Measurements from ENCODE around the gene ANO9. TPM values are rescaled to one million over a fixed set of nuclear protein-coding genes. Genes with fewer than 3 reads are reported as not detected.
"Not testable (repeated sequence)": the region's sequence is repeated elsewhere in the genome, so short reads cannot be mapped to it uniquely, and the experiment has no call there.

The ANO9 gene
- total and polyA plus RNA-seq, 9 donors: 0.09 to 5.6 (median 0.37) TPM

- H3K4me3 ChIP-seq (ENCODE audit: low read length); H3K36me3 ChIP-seq (ENCODE audit: control insufficient read depth, insufficient read depth, low read length); H3K27ac ChIP-seq (ENCODE audit: low read length); H3K9me3 ChIP-seq (replicated peaks; ENCODE audit: control insufficient read depth, low read depth, low read length); DNase-seq; H3K27me3 ChIP-seq (ENCODE audit: control insufficient read depth, insufficient read depth, low read length); H3K4me1 ChIP-seq (ENCODE audit: control insufficient read depth, insufficient read depth, low read length): not testable (repeated sequence)
- WGBS (ENCODE audit: insufficient coverage): no CpG with 5 or more reads among the region's 1 CpG
These were observed 6.6 kb downstream of the ANO9 start for GRCh38 chr11:434999-435740.

GRCh38 chr11:434496-434895 is 7.3 kb downstream of the ANO9 start:
- no peak for DNase-seq
- 84% methylated on average over 12 of the region's 16 CpGs for WGBS (ENCODE audit: insufficient coverage)
- Histone ChIP-seq H3K36me3 (ENCODE audit: control insufficient read depth, insufficient read depth, low read length) (no peaks in the 10 kb centered on the region), H3K9me3 (replicated peaks; ENCODE audit: control insufficient read depth, low read depth, low read length) (no peaks in the 10 kb centered on the region), H3K4me3 (ENCODE audit: low read length) (no peak overlapping the region), H3K27ac (ENCODE audit: low read length) (no peak overlapping the region), H3K27me3 (ENCODE audit: control insufficient read depth, insufficient read depth, low read length) (peaks cover 3% of the 10 kb centered on the region), H3K4me1 (ENCODE audit: control insufficient read depth, insufficient read depth, low read length) (peaks cover 4% of the 10 kb centered on the region)

GRCh38 chr11:433641-434040 is 8.2 kb downstream of the ANO9 start:
- WGBS (ENCODE audit: insufficient coverage): 72% methylated on average over 20 of the region's 20 CpGs

DNA sequence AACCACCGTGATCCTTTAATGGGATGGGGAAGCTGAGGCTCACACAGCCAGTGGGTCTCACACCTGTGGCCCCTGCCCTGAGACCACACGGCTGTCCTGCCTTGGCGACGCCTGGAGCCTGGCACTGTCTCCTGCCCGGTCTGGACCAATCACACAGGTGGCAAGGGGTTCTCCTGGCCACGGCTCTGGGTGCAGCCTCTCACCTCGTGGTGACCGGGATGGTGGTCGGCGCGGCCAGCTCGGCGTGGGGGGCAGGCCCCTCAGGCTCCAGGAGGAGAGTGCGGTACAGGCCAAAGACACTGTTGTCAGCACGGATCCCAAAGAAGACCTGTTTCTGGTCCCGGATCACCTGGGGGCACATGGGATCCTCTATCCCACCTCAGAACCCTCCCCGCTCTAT is 8.7 kb downstream of the ANO9 start:
- no peak for DNase-seq
- H3K36me3 ChIP-seq (ENCODE audit: control insufficient read depth, insufficient read depth, low read length): no peaks in the 10 kb centered on the region
- H3K4me1 ChIP-seq (ENCODE audit: control insufficient read depth, insufficient read depth, low read length): no peaks in the 10 kb centered on the region
- WGBS (ENCODE audit: insufficient coverage): 87% methylated on average over 17 of the region's 17 CpGs
- peaks cover 3% of the 10 kb centered on the region for H3K27me3 ChIP-seq (ENCODE audit: control insufficient read depth, insufficient read depth, low read length)
- H3K27ac ChIP-seq (ENCODE audit: low read length): no peak overlapping the region
- H3K9me3 ChIP-seq (replicated peaks; ENCODE audit: control insufficient read depth, low read depth, low read length): no peaks in the 10 kb centered on the region
- no peak overlapping the region for H3K4me3 ChIP-seq (ENCODE audit: low read length)

More at GRCh38 chr11:433641-434040, 8.2 kb downstream of the ANO9 start:
- Histone ChIP-seq H3K27ac (ENCODE audit: low read length) (no peak overlapping the region), H3K4me3 (ENCODE audit: low read length) (no peak overlapping the region), H3K9me3 (replicated peaks; ENCODE audit: control insufficient read depth, low read depth, low read length) (no peaks in the 10 kb centered on the region), H3K36me3 (ENCODE audit: control insufficient read depth, insufficient read depth, low read length) (no peaks in the 10 kb centered on the region), H3K27me3 (ENCODE audit: control insufficient read depth, insufficient read depth, low read length) (peaks cover 3% of the 10 kb centered on the region), H3K4me1 (ENCODE audit: control insufficient read depth, insufficient read depth, low read length) (no peaks in the 10 kb centered on the region)
- no peak for DNase-seq

GRCh38 chr11:432501-433100 is 9.2 kb downstream of the ANO9 start:
- H3K4me3 ChIP-seq (ENCODE audit: low read length): no peak overlapping the region
- no peaks in the 10 kb centered on the region for H3K36me3 ChIP-seq (ENCODE audit: control insufficient read depth, insufficient read depth, low read length)
- 90% methylated on average over 16 of the region's 20 CpGs for WGBS (ENCODE audit: insufficient coverage)
- H3K27me3 ChIP-seq (ENCODE audit: control insufficient read depth, insufficient read depth, low read length): peaks cover 3% of the 10 kb centered on the region
- no peak overlapping the region for H3K27ac ChIP-seq (ENCODE audit: low read length)
- no peak for DNase-seq
- H3K9me3 ChIP-seq (replicated peaks; ENCODE audit: control insufficient read depth, low read depth, low read length): no peaks in the 10 kb centered on the region
- no peaks in the 10 kb centered on the region for H3K4me1 ChIP-seq (ENCODE audit: control insufficient read depth, insufficient read depth, low read length)

- Histone ChIP-seq H3K27me3 (ENCODE audit: control insufficient read depth, insufficient read depth, low read length) (no peaks in the 10 kb centered on the region), H3K4me3 (ENCODE audit: low read length) (no peak overlapping the region), H3K4me1 (ENCODE audit: control insufficient read depth, insufficient read depth, low read length) (no peaks in the 10 kb centered on the region), H3K9me3 (replicated peaks; ENCODE audit: control insufficient read depth, low read depth, low read length) (no peaks in the 10 kb centered on the region), H3K36me3 (ENCODE audit: control insufficient read depth, insufficient read depth, low read length) (no peaks in the 10 kb centered on the region), H3K27ac (ENCODE audit: low read length) (no peak overlapping the region)
- WGBS (ENCODE audit: insufficient coverage): 79% methylated on average over 7 of the region's 13 CpGs
- no peak for DNase-seq
These were observed 9.9 kb downstream of the ANO9 start for GRCh38 chr11:431921-432320.

- Histone ChIP-seq H3K27me3 (ENCODE audit: control insufficient read depth, insufficient read depth, low read length) (peaks cover 12% of the 10 kb centered on the region), H3K27ac (ENCODE audit: low read length) (no peak overlapping the region), H3K4me1 (ENCODE audit: control insufficient read depth, insufficient read depth, low read length) (no peaks in the 10 kb centered on the region), H3K36me3 (ENCODE audit: control insufficient read depth, insufficient read depth, low read length) (no peaks in the 10 kb centered on the region), H3K9me3 (replicated peaks; ENCODE audit: control insufficient read depth, low read depth, low read length) (no peaks in the 10 kb centered on the region), H3K4me3 (ENCODE audit: low read length) (no peak overlapping the region)
- DNase-seq: no peak
- 44% methylated on average over 20 of the region's 25 CpGs for WGBS (ENCODE audit: insufficient coverage)
These were observed 11.8 kb downstream of the ANO9 start for GRCh38 chr11:429931-430456.

DNA sequence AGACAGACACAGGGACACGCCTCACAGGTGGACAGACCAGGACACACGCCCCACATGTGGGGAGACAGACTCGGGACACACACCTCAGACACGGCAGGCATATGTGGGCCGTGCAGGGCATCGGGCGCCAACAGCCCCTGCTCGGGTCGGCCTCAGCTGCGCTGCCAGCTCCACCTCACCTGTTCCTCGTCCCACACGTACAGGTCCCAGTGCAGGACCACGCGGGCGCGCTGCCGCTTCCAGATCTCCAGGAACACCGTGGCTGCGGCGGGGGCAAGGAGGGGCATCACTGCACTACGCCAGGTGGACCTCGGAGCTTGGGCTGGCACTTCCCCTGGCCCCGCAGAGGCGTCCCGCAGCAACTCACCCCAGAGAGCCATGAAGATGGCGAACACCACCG is 12.4 kb downstream of the ANO9 start:
- H3K27me3 ChIP-seq (ENCODE audit: control insufficient read depth, insufficient read depth, low read length): peaks cover 14% of the 10 kb centered on the region
- H3K9me3 ChIP-seq (replicated peaks; ENCODE audit: control insufficient read depth, low read depth, low read length): no peaks in the 10 kb centered on the region
- WGBS (ENCODE audit: insufficient coverage): 86% methylated on average over 27 of the region's 27 CpGs
- no peak overlapping the region for H3K4me3 ChIP-seq (ENCODE audit: low read length)
- H3K27ac ChIP-seq (ENCODE audit: low read length): no peak overlapping the region
- DNase-seq: no peak
- no peaks in the 10 kb centered on the region for H3K4me1 ChIP-seq (ENCODE audit: control insufficient read depth, insufficient read depth, low read length)
- H3K36me3 ChIP-seq (ENCODE audit: control insufficient read depth, insufficient read depth, low read length): no peaks in the 10 kb centered on the region

DNA sequence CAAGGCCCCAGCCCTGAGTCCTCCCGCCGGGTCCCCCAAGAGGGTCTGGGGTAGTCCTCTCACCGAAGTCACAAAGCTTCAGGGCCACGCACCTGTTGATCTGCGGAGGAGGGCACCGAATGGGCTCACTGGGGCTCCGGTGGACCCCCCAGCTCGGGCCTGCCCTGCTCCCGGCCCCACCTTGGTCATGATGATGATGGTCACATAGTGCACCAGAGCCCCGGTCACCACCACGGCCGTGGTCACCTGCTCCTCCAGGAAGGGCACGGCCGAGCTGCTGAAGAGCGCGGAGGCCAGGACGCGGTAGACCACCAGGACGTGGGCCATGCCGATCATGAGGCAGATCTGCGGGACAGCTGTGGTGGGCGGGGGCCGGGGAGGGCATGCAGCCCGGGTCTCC is 13.5 kb downstream of the ANO9 start:
- H3K27me3 ChIP-seq (ENCODE audit: control insufficient read depth, insufficient read depth, low read length): peaks cover 20% of the 10 kb centered on the region
- no peak for DNase-seq
- no peaks in the 10 kb centered on the region for H3K9me3 ChIP-seq (replicated peaks; ENCODE audit: control insufficient read depth, low read depth, low read length)
- no peak overlapping the region for H3K27ac ChIP-seq (ENCODE audit: low read length)
- no peaks in the 10 kb centered on the region for H3K36me3 ChIP-seq (ENCODE audit: control insufficient read depth, insufficient read depth, low read length)
- no peaks in the 10 kb centered on the region for H3K4me1 ChIP-seq (ENCODE audit: control insufficient read depth, insufficient read depth, low read length)
- 90% methylated on average over 24 of the region's 24 CpGs for WGBS (ENCODE audit: insufficient coverage)
- H3K4me3 ChIP-seq (ENCODE audit: low read length): no peak overlapping the region

- no peak for DNase-seq
- 82% methylated on average over 8 of the region's 8 CpGs for WGBS (ENCODE audit: insufficient coverage)
These were observed 15.0 kb downstream of the ANO9 start for GRCh38 chr11:426851-427250.

More at GRCh38 chr11:426851-427250, 15.0 kb downstream of the ANO9 start:
- H3K4me1 ChIP-seq (ENCODE audit: control insufficient read depth, insufficient read depth, low read length): no peaks in the 10 kb centered on the region
- H3K36me3 ChIP-seq (ENCODE audit: control insufficient read depth, insufficient read depth, low read length): no peaks in the 10 kb centered on the region
- peaks cover 22% of the 10 kb centered on the region for H3K27me3 ChIP-seq (ENCODE audit: control insufficient read depth, insufficient read depth, low read length)
- no peak overlapping the region for H3K27ac ChIP-seq (ENCODE audit: low read length)
- H3K9me3 ChIP-seq (replicated peaks; ENCODE audit: control insufficient read depth, low read depth, low read length): no peaks in the 10 kb centered on the region
- H3K4me3 ChIP-seq (ENCODE audit: low read length): no peak overlapping the region
